ENCODE data around the gene OR4D11.

- TF ChIP-seq SP1 (IDR thresholded peaks at IDR 0.05; ENCODE audit: low read depth, low read length) (no peak), POLR2AphosphoS5 (IDR thresholded peaks at IDR 0.05; ENCODE audit: low read length) (no peak), JUND (IDR thresholded peaks at IDR 0.05; ENCODE audit: low read depth, low read length) (no peak), SRF (IDR thresholded peaks at IDR 0.05; ENCODE audit: low read depth in 2 of 2, low read length in 2 of 2) (no peak), SMC3 (IDR thresholded peaks at IDR 0.05; ENCODE audit: borderline replicate concordance, low read length) (no peak), CREB1 (IDR thresholded peaks at IDR 0.05; ENCODE audit: low read depth) (no peak), ZNF274 (IDR thresholded peaks at IDR 0.05; ENCODE audit: insufficient read depth, insufficient read length) (no peak), EZH2 (IDR thresholded peaks at IDR 0.05; ENCODE audit: borderline replicate concordance, control insufficient read depth, low read depth, low read length) (no peak), HDGF (IDR thresholded peaks at IDR 0.05) (no peak), ZSCAN29 (IDR thresholded peaks at IDR 0.05) (no peak), FOXK2 (IDR thresholded peaks at IDR 0.05) (no peak), POLR2A (IDR thresholded peaks at IDR 0.05; ENCODE audit: low read depth, low read length) (no peak)
- TF ChIP-seq, protein P1, sequence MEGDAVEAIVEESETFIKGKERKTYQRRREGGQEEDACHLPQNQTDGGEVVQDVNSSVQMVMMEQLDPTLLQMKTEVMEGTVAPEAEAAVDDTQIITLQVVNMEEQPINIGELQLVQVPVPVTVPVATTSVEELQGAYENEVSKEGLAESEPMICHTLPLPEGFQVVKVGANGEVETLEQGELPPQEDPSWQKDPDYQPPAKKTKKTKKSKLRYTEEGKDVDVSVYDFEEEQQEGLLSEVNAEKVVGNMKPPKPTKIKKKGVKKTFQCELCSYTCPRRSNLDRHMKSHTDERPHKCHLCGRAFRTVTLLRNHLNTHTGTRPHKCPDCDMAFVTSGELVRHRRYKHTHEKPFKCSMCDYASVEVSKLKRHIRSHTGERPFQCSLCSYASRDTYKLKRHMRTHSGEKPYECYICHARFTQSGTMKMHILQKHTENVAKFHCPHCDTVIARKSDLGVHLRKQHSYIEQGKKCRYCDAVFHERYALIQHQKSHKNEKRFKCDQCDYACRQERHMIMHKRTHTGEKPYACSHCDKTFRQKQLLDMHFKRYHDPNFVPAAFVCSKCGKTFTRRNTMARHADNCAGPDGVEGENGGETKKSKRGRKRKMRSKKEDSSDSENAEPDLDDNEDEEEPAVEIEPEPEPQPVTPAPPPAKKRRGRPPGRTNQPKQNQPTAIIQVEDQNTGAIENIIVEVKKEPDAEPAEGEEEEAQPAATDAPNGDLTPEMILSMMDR (IDR thresholded peaks at IDR 0.05 in 2 of 3, conservative IDR thresholded peaks at IDR 0.05 in 1 of 3; ENCODE audit: control insufficient read depth in 2 of 3, extremely low read depth in 1 of 3, insufficient read depth in 1 of 3, low read depth in 3 of 3, low read length in 3 of 3) = no peak
Measured at GRCh38 chr11:59520741-59521140, 17.4 kb downstream of the OR4D11 start.
